Neural crest cell (in vitro differentiated cells): ENCODE results near the gene FZD4. TPM values are rescaled to one million over a fixed set of nuclear protein-coding genes. Genes with fewer than 3 reads are reported as not detected.
"Not testable (repeated sequence)": the region's sequence is repeated elsewhere in the genome, so short reads cannot be mapped to it uniquely, and the experiment has no call there.

Experiments used
- DNase-seq: peaks from one replicate; pipeline ENCODE4 v3.0.0; 2021; ENCODE audit warnings: low read depth, mixed read lengths, low spot score
- H3K27ac Mint-ChIP-seq: one replicate; pipeline ENCODE4 v1.8.0; 2021; ENCODE audit warnings: mild to moderate bottlenecking, mixed read lengths; ENCODE audit not compliant: unreplicated experiment
- H3K27me3 Mint-ChIP-seq: 2 replicates; pipeline ENCODE4 v1.8.0; 2021; ENCODE audit warnings: low read depth, mild to moderate bottlenecking, mixed read lengths
- H3K36me3 Mint-ChIP-seq: 2 replicates; pipeline ENCODE4 v1.8.0; 2021; ENCODE audit warnings: low read depth, mild to moderate bottlenecking, mixed read lengths
- H3K4me1 Mint-ChIP-seq: 2 replicates; pipeline ENCODE4 v1.8.0; 2021; ENCODE audit warnings: mixed read lengths
- H3K4me3 Mint-ChIP-seq: one replicate; pipeline ENCODE4 v1.8.0; 2021; ENCODE audit warnings: mild to moderate bottlenecking, mixed read lengths
- H3K9me3 Mint-ChIP-seq: 2 replicates; pipeline ENCODE4 v1.8.0; 2021; ENCODE audit warnings: mixed read lengths
- CTCF ChIP-seq: fragments of 200-600 bp; sonication (generic); conservative IDR thresholded peaks from 2 replicates; pipeline ENCODE4 v1.5.0; 2021; ENCODE audit warnings: antibody characterized with exemption, mild to moderate bottlenecking
- total RNA-seq: library from RNA; stranded (reverse); gene quantifications from 2 replicates; pipeline ENCODE4 v1.2.1, GENCODE V29; 2021

FZD4 gene
- total RNA-seq, 1 donor from 2014 or later = 4.1 TPM

GRCh38 chr11:86938900-86939880, 16.0 kb downstream of the FZD4 start:
- peak; percentile 86 for TF ChIP-seq CTCF
- H3K4me3 Mint-ChIP-seq = no peak overlapping the region
- no peak for DNase-seq
- H3K9me3 Mint-ChIP-seq = no peaks in the 10 kb centered on the region
- H3K27ac Mint-ChIP-seq = peak overlapping the region; percentile 44
- no peaks in the 10 kb centered on the region for H3K27me3 Mint-ChIP-seq
- no peaks in the 10 kb centered on the region for H3K36me3 Mint-ChIP-seq
- H3K4me1 Mint-ChIP-seq = peaks cover 20% of the 10 kb centered on the region

GRCh38 chr11:86938203-86938899, 16.8 kb downstream of the FZD4 start:
- DNase-seq = no peak
- H3K4me1 Mint-ChIP-seq = peaks cover 25% of the 10 kb centered on the region
- no peaks in the 10 kb centered on the region for H3K36me3 Mint-ChIP-seq
- no peak overlapping the region for H3K4me3 Mint-ChIP-seq
- no peaks in the 10 kb centered on the region for H3K9me3 Mint-ChIP-seq
- no peaks in the 10 kb centered on the region for H3K27me3 Mint-ChIP-seq
- no peak for TF ChIP-seq CTCF
- no peak overlapping the region for H3K27ac Mint-ChIP-seq

GRCh38 chr11:86937193-86937806, 17.9 kb downstream of the FZD4 start:
- not testable (repeated sequence) for H3K36me3 Mint-ChIP-seq, H3K27ac Mint-ChIP-seq, H3K4me3 Mint-ChIP-seq, H3K9me3 Mint-ChIP-seq, DNase-seq, H3K27me3 Mint-ChIP-seq
- peaks cover 35% of the 10 kb centered on the region for H3K4me1 Mint-ChIP-seq

DNA sequence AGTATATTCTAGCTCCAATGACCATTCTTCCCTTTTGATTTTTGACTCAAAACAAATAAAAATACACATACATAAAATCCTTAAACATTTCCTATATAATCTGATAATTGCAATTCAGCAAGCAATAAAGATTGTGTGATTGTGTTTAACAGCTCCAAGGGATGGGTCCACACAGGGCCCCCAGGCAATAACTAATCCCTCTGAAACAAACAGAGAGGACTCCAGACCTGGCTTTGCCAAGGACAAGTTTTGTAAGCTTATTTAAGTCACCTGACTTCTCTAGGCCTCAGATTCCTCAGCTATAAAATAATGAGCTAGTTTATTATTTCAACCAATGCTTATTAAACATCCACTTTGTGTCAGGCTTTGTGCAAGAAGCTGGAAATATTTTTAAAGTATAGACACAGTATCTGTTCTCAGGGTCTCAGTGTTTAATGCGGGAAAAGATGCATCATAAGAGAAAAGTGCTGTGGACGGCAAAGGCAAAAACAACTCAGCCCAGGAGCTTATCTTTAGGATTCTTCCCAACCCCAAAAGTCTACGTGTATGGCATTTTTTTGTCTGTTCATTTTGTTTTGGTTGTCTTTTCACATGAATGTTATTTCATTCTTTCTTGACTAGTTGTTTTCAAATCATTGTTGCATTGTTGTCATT, 20.1 kb downstream of the FZD4 start:
- Mint-ChIP-seq H3K4me3 (no peak overlapping the region), H3K4me1 (peaks cover 42% of the 10 kb centered on the region), H3K9me3 (no peaks in the 10 kb centered on the region), H3K36me3 (no peaks in the 10 kb centered on the region), H3K27me3 (no peaks in the 10 kb centered on the region), H3K27ac (no peak overlapping the region)
- TF ChIP-seq CTCF = no peak
- no peak for DNase-seq

DNA sequence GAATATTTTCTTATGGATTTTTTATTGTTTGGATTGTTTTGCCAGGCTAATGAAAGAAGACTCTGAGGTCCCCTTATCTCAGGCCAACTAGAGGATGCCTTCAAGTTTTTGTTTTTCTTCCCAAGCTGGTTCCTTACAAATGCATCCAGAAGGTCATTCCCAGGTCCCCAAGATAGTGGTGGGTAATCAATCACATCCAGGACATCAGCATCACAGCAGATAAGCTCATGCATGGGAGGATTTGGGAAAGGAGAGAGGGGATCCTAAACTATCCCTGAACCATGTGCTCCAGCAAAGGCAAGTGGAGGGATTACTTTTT, 20.7 kb downstream of the FZD4 start:
- peaks cover 37% of the 10 kb centered on the region for H3K4me1 Mint-ChIP-seq
- TF ChIP-seq CTCF = no peak
- H3K27me3 Mint-ChIP-seq = no peaks in the 10 kb centered on the region
- DNase-seq = no peak
- no peak overlapping the region for H3K4me3 Mint-ChIP-seq
- H3K27ac Mint-ChIP-seq = no peak overlapping the region
- H3K9me3 Mint-ChIP-seq = no peaks in the 10 kb centered on the region
- H3K36me3 Mint-ChIP-seq = no peaks in the 10 kb centered on the region
